ENCODE measurements around the gene DNASE1L3. TPM values are rescaled to one million over a fixed set of nuclear protein-coding genes. Genes with fewer than 3 reads are reported as not detected.

The DNASE1L3 gene
- total and polyA plus RNA-seq, 12 donors, result 1.2 to 4.6 (median 2.4) TPM

DNA sequence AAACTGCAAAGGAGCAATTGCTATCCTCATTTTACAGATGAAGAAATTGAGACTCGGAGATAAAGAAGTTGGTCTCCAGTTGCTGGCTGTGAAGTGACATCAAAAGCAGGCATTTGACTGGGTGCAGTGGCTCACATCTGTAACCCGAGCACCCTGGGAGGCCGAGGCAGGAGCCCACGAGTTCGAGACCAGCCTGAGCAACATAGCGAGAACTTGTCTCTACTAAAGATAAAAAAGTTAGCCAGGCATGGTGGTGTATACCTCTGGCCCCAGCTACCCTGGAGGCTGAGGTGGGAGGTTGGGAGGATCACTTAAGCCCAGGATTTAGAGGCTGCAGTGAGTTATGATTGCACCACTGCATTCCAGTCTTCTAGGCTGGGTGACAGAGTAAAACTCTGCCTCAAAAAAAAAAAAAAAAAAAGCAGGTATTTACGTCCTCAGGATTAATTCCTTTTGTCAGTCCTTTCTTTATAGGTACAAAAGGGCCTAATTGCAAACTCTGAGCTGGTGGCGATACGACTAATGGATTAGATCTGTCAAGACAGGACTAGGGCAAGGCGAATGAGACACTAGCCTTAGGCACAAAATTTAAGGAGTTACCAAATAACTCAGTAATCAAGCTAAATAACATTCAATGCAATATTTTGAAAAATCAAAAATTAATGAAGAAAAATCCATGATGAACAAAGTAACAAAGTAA, 5.9 kb upstream of the DNASE1L3 start:
- TF ChIP-seq, protein P1, sequence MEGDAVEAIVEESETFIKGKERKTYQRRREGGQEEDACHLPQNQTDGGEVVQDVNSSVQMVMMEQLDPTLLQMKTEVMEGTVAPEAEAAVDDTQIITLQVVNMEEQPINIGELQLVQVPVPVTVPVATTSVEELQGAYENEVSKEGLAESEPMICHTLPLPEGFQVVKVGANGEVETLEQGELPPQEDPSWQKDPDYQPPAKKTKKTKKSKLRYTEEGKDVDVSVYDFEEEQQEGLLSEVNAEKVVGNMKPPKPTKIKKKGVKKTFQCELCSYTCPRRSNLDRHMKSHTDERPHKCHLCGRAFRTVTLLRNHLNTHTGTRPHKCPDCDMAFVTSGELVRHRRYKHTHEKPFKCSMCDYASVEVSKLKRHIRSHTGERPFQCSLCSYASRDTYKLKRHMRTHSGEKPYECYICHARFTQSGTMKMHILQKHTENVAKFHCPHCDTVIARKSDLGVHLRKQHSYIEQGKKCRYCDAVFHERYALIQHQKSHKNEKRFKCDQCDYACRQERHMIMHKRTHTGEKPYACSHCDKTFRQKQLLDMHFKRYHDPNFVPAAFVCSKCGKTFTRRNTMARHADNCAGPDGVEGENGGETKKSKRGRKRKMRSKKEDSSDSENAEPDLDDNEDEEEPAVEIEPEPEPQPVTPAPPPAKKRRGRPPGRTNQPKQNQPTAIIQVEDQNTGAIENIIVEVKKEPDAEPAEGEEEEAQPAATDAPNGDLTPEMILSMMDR (IDR thresholded peaks at IDR 0.05), result no peak
- Histone ChIP-seq H3K36me3 (no peaks in the 10 kb centered on the region), H3K27ac (peak overlapping the region in 5 of 10 donors; percentile 3 to 65 (median 40)), H3K9me3 (no peaks in the 10 kb centered on the region), H3K4me3 (no peak overlapping the region), H3K27me3 (peaks cover 0 to 5% (median 0%) of the 10 kb centered on the region in 7 donors), H3K4me1 (peaks cover 5 to 32% (median 21%) of the 10 kb centered on the region in 9 donors)
- intact Hi-C loops (cut with DNase I), result loop anchor here in 2 of 10 donors (1.0 to 2.0 kb wide), 2 partner anchors 28 to 29 kb away; no protein-coding TSS in a partner anchor
- ATAC-seq, result no peak
- 88 to 91% methylated on average over 10 of the region's 10 CpGs for WGBS, 2 donors
- no peak for DNase-seq

DNA sequence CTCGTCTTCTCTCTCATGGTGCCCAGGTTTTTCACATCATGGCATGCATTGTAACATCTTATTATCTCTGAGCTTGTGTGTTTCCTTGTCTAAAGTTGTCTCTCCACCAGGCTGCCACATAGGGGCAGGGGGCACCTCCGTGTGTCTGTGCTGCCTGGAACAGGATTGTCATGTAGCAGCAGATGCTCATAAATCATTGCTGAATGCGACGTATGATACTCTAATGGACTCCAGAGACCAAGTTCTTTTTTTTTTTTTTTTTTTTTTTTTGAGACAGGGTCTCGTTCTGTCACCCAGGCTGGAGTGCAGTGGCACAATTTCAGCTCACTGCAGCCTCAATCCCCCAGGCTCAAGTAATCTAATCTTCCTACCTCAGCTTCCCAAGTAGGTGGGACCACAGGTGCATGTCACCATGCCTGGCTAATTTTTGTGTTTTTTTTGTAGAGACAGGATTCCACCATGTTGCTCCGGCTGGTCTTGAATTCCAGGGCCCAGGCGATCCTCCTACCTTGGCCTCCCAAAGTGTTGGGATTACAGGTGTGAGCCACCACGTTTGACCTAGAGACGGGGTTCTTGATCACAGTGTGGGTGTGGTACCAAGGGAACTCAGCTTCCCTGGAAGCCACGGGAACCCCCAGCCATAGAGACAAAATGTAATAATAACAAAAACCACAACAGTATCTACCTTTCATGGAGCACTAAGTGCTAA, 4.7 kb upstream of the DNASE1L3 start:
- no peak for ATAC-seq
- Histone ChIP-seq H3K27me3 (peaks cover 0 to 5% (median 0%) of the 10 kb centered on the region in 7 donors), H3K9me3 (no peaks in the 10 kb centered on the region), H3K36me3 (no peaks in the 10 kb centered on the region), H3K4me3 (no peak overlapping the region), H3K4me1 (peaks cover 5 to 32% (median 21%) of the 10 kb centered on the region in 9 donors), H3K27ac (no peak overlapping the region)
- intact Hi-C loops (cut with DNase I), result loop anchor here in 1 of 10 donors (2.0 kb wide), 1 partner anchor 27 kb away; no protein-coding TSS in a partner anchor
- TF ChIP-seq, protein P1 (IDR thresholded peaks at IDR 0.05), result no peak
- WGBS, 2 donors, result 85 to 91% methylated on average over 10 of the region's 10 CpGs
- DNase-seq, result no peak

DNA sequence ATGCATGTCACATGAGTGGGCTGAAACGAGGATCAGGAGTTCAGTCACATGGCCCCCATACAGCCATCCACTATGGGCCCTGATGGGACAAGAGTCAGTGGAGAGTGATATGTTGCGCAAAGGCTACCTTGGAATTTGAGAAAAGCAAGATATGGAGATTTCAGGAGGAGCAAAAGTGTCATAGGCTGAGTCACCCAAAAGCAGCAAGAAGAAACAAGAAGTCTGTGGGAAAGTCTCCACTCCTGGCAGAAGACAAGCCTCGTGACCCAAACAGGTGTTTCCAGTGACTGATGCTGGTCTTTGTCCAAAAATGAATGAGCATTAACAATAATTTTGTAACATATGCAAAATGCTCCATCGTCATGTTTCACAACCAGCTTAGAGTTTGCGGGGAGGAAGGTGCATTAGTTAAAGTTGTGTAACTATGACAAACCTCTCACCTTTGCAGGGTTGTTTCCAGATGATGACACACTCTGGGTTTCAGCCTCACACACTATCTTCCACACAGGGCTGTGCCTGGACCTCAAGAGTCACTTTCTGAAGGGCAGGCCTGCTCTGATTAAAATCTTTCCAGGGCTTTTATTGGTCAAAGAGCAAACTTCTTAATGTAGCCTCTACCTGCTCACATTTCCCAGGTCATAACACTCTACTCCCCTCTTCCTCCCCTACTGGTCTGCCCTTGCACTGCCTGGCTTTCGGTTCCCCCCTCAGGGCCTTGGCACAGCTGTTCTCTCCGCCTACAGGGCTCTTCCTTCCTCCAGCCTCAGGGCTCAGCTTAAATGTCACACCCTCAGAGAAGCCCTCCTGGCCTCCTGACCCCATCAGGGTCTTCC, 3.9 kb upstream of the DNASE1L3 start:
- Histone ChIP-seq H3K4me1 (peaks cover 5 to 32% (median 21%) of the 10 kb centered on the region in 9 donors), H3K4me3 (no peak overlapping the region), H3K27ac (no peak overlapping the region), H3K9me3 (no peaks in the 10 kb centered on the region), H3K27me3 (peaks cover 0 to 5% (median 0%) of the 10 kb centered on the region in 7 donors), H3K36me3 (no peaks in the 10 kb centered on the region)
- DNase-seq, result no peak
- 66 to 75% methylated on average over 7 of the region's 7 CpGs for WGBS, 2 donors
- intact Hi-C loops (cut with DNase I), result no loop called here
- ATAC-seq, result peak in 2 of 8 donors; percentile 30 to 37
- TF ChIP-seq, protein P1 (IDR thresholded peaks at IDR 0.05), result peak in 2 of 9 donors; percentile 9 to 15

DNA sequence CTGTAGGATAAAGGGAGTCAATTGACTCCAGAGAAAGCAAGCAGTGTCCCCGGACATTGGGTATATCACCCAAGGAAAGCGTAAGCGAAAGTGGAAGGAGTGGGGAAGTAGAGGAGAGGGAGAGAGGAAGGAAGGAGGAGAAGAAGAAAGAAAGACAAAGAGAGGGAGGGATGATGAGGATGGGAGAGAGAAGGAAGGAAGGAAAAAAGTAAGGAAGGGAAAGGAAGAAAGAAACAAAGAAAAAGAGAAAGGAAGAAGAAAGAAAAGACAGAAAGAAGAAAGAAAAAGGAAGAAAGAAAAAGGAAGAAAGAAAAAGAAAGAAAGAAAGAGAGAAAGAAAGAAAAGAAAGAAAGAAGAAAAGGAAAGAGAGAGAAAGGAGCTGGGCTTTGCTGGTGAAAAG, 839 bp downstream of the DNASE1L3 start:
- WGBS, 2 donors, result 79 to 98% methylated on average over 3 of the region's 3 CpGs

More for the DNA sequence above, 839 bp downstream of the DNASE1L3 start:
- no peak overlapping the region for H3K27ac ChIP-seq
- ATAC-seq (no peak), DNase-seq (no peak)
- intact Hi-C loops (cut with DNase I), result no loop called here
- H3K27me3 ChIP-seq, result peaks cover 0 to 8% (median 0%) of the 10 kb centered on the region in 7 donors
- no peak overlapping the region for H3K4me3 ChIP-seq
- H3K4me1 ChIP-seq, result peaks cover 0 to 7% (median under 1%) of the 10 kb centered on the region in 9 donors
- TF ChIP-seq, protein P1 (IDR thresholded peaks at IDR 0.05), result no peak
- H3K9me3 ChIP-seq, result no peaks in the 10 kb centered on the region
- H3K36me3 ChIP-seq, result no peaks in the 10 kb centered on the region

Measured in heart right ventricle (tissue), 16 donors.